Kidney epithelial cell (primary cell): ENCODE measurements around the gene GLT1D1. TPM values are rescaled to one million over a fixed set of nuclear protein-coding genes. Genes with fewer than 3 reads are reported as not detected.

ENCODE experiments used
- DNase-seq: peaks from one replicate; pipeline ENCODE4 v3.0.0-alpha.2; 2010; ENCODE audit warnings: low read depth
- H3K27me3 ChIP-seq: 2 replicates; pipeline ENCODE4 v1.6.0; 2011; ENCODE audit warnings: low read length; ENCODE audit not compliant: control insufficient read depth, insufficient read depth
- H3K36me3 ChIP-seq: 2 replicates; pipeline ENCODE4 v1.5.1; 2011; ENCODE audit warnings: low read length; ENCODE audit not compliant: control insufficient read depth, insufficient read depth
- H3K4me3 ChIP-seq: 2 replicates; pipeline ENCODE4 v1.5.1; 2011; ENCODE audit warnings: low read depth, mild to moderate bottlenecking, control low read depth, low read length
- CTCF ChIP-seq: IDR thresholded peaks from 2 replicates; pipeline ENCODE4 v1.5.1; 2011; ENCODE audit warnings: mild to moderate bottlenecking, moderate library complexity, low read length, control low read depth, inconsistent platforms; ENCODE audit not compliant: insufficient read depth, poor library complexity, severe bottlenecking
- total RNA-seq: library from RNA; depleted of rRNA; stranded (reverse); fragments of >200 nt; gene quantifications from 2 replicates; pipeline ENCODE4 v1.2.3, GENCODE V29; 2015

GLT1D1 gene
- total RNA-seq, 1 donor from 2014 or later = 1.7 TPM

- TF ChIP-seq CTCF = no peak
- Histone ChIP-seq H3K36me3 (peaks cover 4% of the 10 kb centered on the region), H3K27me3 (no peaks in the 10 kb centered on the region), H3K4me3 (no peak overlapping the region)
- DNase-seq = no peak
Observed at GRCh38 chr12:128814411-128815261, 38.6 kb upstream of the GLT1D1 start.

GRCh38 chr12:128815779-128816642 lies 37.3 kb upstream of the GLT1D1 start:
- no peak for DNase-seq
- TF ChIP-seq CTCF = no peak

GRCh38 chr12:128816643-128816920 lies 36.7 kb upstream of the GLT1D1 start:
- peaks cover 7% of the 10 kb centered on the region for H3K36me3 ChIP-seq
- no peaks in the 10 kb centered on the region for H3K27me3 ChIP-seq
- no peak for DNase-seq
- H3K4me3 ChIP-seq = no peak overlapping the region
- TF ChIP-seq CTCF = no peak

More at GRCh38 chr12:128815779-128816642, 37.3 kb upstream of the GLT1D1 start:
- peaks cover 6% of the 10 kb centered on the region for H3K36me3 ChIP-seq
- no peaks in the 10 kb centered on the region for H3K27me3 ChIP-seq
- no peak overlapping the region for H3K4me3 ChIP-seq

- TF ChIP-seq CTCF = no peak
- Histone ChIP-seq H3K27me3 (no peaks in the 10 kb centered on the region), H3K36me3 (peaks cover 7% of the 10 kb centered on the region), H3K4me3 (no peak overlapping the region)
- DNase-seq = peak; percentile 66
Observed at GRCh38 chr12:128817111-128818015, 35.9 kb upstream of the GLT1D1 start.

GRCh38 chr12:128818065-128819022 lies 34.9 kb upstream of the GLT1D1 start:
- Histone ChIP-seq H3K27me3 (no peaks in the 10 kb centered on the region), H3K36me3 (peaks cover 5% of the 10 kb centered on the region), H3K4me3 (no peak overlapping the region)
- no peak for TF ChIP-seq CTCF
- peak; percentile 26 for DNase-seq
